Measurements from ENCODE around the gene PYGO1.
"Not testable (repeated sequence)": the region's sequence is repeated elsewhere in the genome, so short reads cannot be mapped to it uniquely, and the experiment has no call there.

Gene PYGO1

DNA sequence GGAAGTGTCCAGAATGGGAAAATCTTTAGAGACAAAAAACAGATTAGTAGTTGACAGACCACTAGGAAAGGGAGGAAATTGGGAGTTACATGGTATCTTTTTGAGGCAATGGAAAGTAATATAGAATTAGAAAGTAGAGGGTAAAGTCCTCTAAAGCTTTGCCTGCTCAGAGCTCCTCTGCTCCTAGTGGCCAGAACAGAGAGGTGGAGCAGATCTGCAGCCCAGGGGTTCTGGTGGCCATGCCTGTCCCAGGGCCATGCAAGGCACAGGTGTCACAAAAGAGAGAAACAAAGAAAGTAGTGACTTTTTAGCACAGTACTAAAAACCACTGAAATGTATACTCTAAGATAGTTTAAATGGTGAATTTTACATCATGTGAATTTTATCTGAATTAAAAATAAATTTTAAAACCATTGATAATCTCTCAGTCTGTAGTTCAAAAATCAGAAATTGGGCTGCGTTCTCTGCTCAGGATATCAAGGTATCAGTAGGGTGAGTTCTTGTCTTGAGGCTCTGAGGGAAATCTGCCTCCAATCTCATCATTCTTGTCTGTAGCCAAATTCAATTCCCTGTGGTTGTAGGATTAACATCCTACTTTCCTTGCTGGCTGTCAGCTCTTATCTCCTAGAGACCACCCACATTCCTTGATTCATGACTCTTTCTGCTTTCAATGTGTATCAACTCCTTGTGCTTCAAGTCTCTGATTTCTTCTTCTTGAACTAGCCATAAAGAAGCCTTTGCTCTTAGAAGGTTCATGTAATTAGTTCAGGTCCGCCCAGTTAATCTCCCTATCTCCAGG is 23.6 kb downstream of the PYGO1 start:
- DNase-seq, result no peak

DNA sequence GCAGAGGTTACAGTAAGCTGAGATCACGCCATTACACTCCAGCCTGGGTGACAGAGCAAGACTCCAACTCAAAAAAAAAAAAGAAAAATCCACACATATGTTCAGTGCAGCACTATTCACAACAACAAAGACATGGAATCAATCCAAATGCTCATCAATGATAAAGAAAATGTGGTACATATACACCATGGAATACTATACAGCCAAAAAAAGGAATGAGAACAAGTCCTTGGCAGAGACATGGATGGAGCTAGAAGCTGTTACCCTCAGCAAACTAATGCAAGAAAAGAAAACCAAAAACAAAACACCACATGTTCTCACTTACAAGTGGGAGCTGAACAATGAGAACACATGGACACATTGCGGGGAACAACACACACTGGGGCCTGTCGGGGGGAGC is 25.5 kb downstream of the PYGO1 start:
- no peak for DNase-seq

- no peak for DNase-seq
These were observed 33.1 kb downstream of the PYGO1 start for GRCh38 chr15:55555089-55555488.

DNA sequence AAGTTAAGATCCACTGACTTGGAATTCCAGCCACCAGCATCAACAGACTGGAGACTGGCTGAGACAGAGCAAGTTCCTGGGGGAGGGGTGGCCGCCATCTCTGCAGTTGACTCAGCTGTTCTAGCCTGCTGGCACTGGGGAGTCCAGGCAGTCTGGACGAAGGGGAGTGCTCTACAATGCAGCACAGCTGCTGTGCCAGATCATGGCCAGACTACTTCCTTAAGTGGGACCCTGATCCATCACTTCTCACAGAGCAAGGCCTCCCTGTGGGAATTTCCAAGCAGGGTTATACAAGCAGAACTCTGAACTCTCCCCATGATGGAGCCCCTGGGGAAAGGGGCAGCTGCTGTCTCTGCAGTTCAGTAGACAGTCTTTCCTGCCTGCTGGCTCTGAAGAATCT is 35.2 kb downstream of the PYGO1 start:
- no peak for DNase-seq

DNA sequence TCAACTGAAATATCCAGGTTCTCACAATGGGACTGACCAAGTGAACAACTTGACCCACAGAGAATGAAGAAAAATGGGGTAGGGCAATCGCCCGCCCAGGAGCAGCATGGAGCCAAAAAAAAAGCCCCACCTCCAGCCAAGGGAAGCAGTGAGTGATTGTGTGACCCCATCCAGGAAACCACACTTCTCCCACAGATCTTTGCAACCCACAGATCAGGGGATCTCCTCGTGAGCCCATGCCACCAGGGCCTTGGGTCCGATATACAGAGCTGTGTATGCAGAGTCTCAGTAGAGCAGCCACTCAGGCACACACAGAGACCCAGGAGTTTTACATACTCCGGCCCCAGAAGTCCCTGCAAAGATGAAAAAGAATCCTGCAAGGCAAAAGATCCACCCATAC is 35.7 kb downstream of the PYGO1 start:
- no peak for DNase-seq

- DNase-seq, result no peak
These were observed 38.8 kb downstream of the PYGO1 start for GRCh38 chr15:55549305-55549704.

GRCh38 chr15:55546718-55547117 is 41.4 kb downstream of the PYGO1 start:
- DNase-seq, result no peak

DNA sequence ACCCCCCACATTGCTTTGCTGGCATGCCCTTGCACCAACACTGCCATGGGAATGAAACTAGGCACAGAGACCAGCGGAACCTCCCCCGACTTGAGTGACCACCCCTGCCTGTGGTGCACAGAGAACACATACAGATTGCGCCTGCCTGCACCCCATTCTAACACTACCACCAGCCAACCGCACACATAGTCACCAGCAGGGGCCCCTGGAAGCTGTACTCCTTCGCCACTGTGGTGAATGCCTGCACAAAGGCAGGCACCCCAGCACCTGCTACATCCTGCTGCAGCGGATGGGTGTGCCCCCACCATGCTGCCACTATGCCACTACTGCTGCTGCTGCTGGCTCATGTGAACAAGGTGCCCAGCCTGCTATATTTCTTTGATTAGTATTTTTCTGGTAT is 52.7 kb downstream of the PYGO1 start:
- DNase-seq, result peak; percentile 34

DNA sequence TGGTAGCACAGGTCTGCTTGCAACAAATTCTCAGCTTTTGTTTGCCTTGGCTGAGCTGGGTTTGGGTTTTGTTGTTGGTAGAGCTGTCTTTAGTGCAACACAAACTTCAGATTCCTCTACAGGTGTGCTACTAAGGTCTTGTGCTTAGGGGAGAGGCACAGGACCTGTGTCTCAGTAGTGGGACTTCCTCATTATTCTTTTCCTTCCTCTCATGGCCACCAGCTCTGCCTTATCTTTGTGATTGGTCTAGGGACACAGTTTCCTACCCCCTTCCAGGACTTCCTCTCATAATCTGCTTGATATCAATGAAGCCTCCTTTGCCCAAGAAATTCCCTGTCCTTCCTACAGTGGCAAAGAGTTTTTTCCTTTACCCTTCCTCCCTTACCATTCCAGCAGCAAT is 55.2 kb downstream of the PYGO1 start:
- no peak for DNase-seq

DNA sequence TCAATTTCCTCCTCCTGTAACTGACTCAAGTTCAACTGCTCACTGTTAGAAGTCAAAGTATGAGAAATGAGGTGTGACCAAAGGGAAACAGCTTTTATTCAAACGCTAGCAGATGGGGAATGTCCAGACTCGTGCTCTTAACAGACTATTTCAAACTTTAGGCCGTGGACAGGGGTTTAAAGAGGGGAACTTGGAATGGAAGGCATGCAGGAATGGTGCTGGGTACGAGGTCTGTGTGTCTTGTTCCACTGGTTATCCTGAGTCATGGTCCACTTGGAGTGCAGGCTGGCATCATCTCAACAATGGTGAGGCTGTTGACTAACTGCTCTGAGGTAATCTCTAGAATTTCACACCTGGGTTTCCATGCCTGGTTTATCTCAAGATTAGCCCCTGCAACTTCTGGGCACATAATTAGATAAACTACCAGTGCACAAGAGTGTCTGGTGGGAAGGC is 57.3 kb downstream of the PYGO1 start:
- no peak for DNase-seq

GRCh38 chr15:55528812-55529211 is 59.3 kb downstream of the PYGO1 start:
- no peak for DNase-seq

DNA sequence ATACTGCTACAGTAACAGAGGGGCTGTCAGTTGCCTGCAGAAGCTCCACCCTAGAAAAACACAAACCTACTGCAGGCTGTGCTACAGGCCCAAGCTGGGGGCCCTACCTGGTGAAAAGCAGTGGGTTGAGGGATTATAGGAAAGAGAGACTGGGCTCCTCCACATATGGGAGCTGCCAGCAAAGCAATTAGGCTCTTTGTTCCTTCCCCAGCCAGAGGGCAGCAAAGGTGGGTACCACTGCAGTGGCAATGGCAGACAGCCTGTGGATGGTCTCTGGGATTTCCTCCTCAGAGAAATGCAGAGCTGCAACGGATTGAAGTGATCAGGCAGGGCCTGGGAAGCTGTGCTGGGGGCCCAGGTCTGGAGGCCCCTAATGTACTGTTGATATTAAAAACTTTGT is 61.0 kb downstream of the PYGO1 start:
- no peak for DNase-seq

DNA sequence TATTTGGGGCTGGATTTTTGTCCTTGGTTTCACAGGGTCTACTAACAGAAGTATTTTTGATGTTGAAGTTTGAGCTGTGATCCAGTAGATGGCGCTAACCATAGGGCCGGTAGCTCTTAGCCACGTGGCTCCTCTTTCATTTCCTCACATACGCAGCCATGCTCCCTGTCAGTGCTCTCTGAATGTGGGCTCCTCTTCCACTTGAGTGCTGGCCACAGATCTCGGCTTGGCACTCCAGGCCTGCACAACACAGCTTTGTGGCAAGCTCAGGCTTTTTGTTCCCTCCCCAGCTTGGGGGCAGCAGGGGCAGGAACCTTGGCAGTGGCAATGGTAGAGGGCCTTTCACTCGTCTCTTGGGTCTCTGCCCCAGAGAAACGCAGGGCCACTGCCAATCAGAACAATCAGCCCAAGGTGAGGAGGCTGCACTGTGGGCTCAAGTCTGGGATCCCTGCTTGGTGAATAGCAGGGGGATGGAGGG is 61.5 kb downstream of the PYGO1 start:
- peak; percentile 34 for DNase-seq

GRCh38 chr15:55522742-55523450 is 65.2 kb downstream of the PYGO1 start:
- DNase-seq, result no peak

- DNase-seq, result no peak
These were observed 69.5 kb downstream of the PYGO1 start for GRCh38 chr15:55518641-55519040.

DNA sequence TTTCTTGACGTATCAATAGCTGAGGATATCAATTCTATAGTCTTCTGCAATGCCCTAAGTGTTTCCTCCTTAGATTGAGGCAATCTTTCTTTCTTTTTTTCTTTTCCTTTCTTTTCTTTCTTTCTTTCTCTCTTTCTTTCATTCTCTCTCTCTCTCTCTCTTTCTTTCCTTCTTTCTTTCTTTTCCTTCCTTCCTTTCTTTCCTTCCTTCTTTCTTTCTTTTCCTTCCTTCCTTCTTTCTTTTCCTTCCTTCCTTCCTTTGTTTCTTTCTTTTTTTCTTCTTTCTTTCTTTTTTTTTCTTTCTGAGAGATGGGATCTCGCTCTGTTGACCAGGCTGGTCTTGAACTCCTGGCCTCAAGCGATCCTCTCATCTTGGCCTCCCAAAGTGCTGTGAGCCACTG is 70.1 kb downstream of the PYGO1 start:
- no peak for DNase-seq

DNA sequence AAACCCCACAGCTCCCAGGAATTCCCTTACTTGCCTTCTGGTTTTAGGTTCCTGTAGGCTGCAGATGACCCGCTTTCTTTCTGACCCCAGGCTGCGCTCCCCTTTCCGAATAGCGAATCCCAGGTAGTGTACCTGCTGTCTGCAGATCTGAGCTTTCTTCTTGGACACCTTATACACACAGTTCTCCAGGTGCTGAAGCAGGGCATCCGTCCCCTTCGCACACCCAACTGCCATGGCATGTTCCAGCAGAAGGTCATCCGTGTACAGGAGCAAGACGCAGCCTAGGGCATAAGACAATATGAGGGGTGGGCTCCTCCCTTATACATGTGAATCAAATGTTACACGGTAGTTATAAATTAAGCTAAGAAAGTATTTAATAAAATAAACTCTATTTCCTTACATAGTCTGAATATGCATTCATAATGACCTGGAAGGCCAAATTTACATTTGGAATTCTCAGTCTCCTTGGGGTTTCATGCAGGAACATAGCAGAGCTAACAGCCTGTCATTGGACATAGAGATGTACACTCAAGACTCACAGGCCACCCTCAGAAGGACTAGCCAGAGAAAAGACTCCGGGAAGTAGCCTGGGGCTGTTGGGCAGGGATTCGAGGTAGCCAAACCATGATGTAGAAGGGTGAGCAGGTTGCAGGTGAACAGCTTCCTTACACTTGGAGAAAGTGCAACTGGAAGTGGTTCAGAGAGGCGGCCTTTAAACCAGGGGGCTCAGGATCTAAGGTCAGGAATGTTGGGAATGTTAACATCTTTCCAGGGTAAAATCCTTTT is 72.0 kb downstream of the PYGO1 start:
- DNase-seq, result no peak

GRCh38 chr15:55515491-55515890 is 72.7 kb downstream of the PYGO1 start:
- DNase-seq, result no peak

DNA sequence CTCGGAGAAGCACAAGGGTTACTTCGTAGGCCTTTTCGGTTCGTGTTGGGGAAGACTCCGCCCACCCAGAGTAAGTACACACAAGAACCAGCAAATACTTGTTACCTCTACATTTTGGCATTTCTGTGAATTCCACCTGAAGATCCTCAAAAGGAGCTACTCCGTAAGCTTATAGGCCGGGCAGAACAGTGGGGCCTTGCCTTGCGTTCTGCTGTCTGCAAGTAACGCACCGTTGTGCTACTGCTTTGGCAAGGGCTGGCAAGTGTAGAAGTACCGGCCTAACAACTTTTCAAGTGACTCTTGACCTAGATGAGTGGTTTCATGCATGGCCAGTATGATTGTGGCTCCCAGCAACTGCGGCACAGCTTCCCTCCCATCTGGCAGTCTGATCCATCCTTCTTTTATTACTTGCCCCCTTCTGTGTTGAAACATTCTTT is 73.7 kb downstream of the PYGO1 start:
- DNase-seq, result no peak

DNA sequence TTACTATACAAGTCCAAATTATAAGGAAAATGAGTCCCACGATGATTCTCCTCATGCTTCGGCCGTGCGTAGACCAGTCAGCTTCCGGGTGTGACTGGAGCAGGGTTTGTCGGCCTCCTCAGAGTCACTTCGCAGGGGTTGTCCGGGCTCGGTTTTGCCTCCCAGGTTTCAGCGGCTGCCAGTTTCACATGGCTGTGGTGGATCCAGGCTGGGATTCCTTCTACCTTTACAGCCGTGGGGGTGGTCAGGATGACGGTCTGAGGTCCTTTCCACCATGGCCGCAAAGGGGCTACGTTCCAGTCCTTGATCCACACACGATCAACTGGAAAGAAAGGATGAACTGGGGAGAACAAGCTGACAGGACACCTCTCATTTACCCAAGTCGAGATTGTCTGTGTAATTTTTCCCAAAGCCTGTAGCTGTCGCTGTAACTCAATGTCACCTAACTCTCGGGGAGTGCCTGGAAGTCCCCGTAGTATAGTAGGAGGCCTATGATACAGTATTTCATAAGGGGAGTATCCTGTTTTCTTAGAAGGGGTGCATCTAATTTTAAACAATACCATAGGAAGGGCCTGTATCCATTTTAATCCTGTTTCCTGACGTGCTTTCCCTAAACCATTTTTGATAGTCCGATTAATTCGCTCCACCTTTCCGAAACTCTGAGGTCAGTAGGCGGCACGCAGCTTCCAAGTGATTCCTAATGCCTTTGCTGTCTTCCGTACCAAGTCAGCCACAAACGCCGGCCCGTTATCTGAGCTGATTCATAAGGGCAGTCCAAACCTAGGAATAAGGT is 74.3 kb downstream of the PYGO1 start:
- DNase-seq, result peak; percentile 5

GRCh38 chr15:55513152-55513551 is 75.0 kb downstream of the PYGO1 start:
- DNase-seq, result no peak

- no peak for DNase-seq
These were observed 80.6 kb downstream of the PYGO1 start for GRCh38 chr15:55507567-55507966.

GRCh38 chr15:55505407-55505806 is 82.7 kb downstream of the PYGO1 start:
- not testable (repeated sequence) for DNase-seq

Measured in CD4-positive, alpha-beta T cell treated with Interleukin-10 for 1 hour (primary cell).